Measurements from ENCODE around the gene AP1AR.
"Not testable (repeated sequence)": the region's sequence is repeated elsewhere in the genome, so short reads cannot be mapped to it uniquely, and the experiment has no call there.

AP1AR gene
- total RNA-seq = 14.5 to 36.4 reads per million in 2 donors

- peak; percentile 73 for DNase-seq
These were observed at the start of gene AP1AR for GRCh38 chr4:112231779-112232713. TSS of gene AP1AR (plus strand) at chr4:112231787. CDS start at chr4:112232092, 305 bp downstream.

- DNase-seq = no peak
These were observed 49.0 kb upstream of the AP1AR start for GRCh38 chr4:112182604-112183003.

GRCh38 chr4:112183252-112183651, 48.3 kb upstream of the AP1AR start:
- no peak for DNase-seq

- no peak for DNase-seq
These were observed 47.1 kb upstream of the AP1AR start for GRCh38 chr4:112184438-112184837.

GRCh38 chr4:112185334-112185733, 46.3 kb upstream of the AP1AR start:
- no peak for DNase-seq

- DNase-seq = no peak
These were observed 45.6 kb upstream of the AP1AR start for GRCh38 chr4:112185740-112186670.

- no peak for DNase-seq
These were observed 41.8 kb upstream of the AP1AR start for GRCh38 chr4:112189754-112190153.

GRCh38 chr4:112190684-112191083, 40.9 kb upstream of the AP1AR start:
- DNase-seq = no peak

GRCh38 chr4:112196461-112196860, 35.1 kb upstream of the AP1AR start:
- no peak for DNase-seq

- DNase-seq = no peak
These were observed 32.5 kb upstream of the AP1AR start for GRCh38 chr4:112199041-112199440.

- DNase-seq = no peak
These were observed 29.6 kb upstream of the AP1AR start for GRCh38 chr4:112201915-112202505.

- DNase-seq = no peak
These were observed 28.0 kb upstream of the AP1AR start for GRCh38 chr4:112203593-112203992.

GRCh38 chr4:112206431-112206830, 25.2 kb upstream of the AP1AR start:
- no peak for DNase-seq

GRCh38 chr4:112208137-112209095, 23.2 kb upstream of the AP1AR start:
- not testable (repeated sequence) for DNase-seq

GRCh38 chr4:112210777-112211176, 20.8 kb upstream of the AP1AR start:
- no peak for DNase-seq

- no peak for DNase-seq
These were observed 18.5 kb upstream of the AP1AR start for GRCh38 chr4:112213091-112213490.

- DNase-seq = no peak
These were observed 17.7 kb upstream of the AP1AR start for GRCh38 chr4:112213856-112214255.

GRCh38 chr4:112214390-112215264, 17.0 kb upstream of the AP1AR start:
- no peak for DNase-seq

- DNase-seq = no peak
These were observed 11.7 kb upstream of the AP1AR start for GRCh38 chr4:112219826-112220366.

- DNase-seq = no peak
These were observed 9.2 kb upstream of the AP1AR start for GRCh38 chr4:112222219-112222955.

All from T-helper 9 cell (primary cell).